GM19395 (cell line): ENCODE measurements around the gene NFIA.

Experiments
- ATAC-seq: cut with Tn5 transposase; IDR thresholded peaks from one replicate; pipeline ENCODE4 v1.9.1; 2021; ENCODE audit warnings: mild to moderate bottlenecking, moderate library complexity; ENCODE audit not compliant: unreplicated experiment

Gene NFIA

GRCh38 chr1:61149010-61149860 lies 66.9 kb downstream of the NFIA start:
- no peak for ATAC-seq

- no peak for ATAC-seq
These were observed 69.2 kb downstream of the NFIA start for GRCh38 chr1:61151565-61151964.

- no peak for ATAC-seq
These were observed 69.7 kb downstream of the NFIA start for GRCh38 chr1:61152066-61152465.

GRCh38 chr1:61152469-61153105 lies 70.2 kb downstream of the NFIA start:
- no peak for ATAC-seq

- no peak for ATAC-seq
These were observed 74.5 kb downstream of the NFIA start for GRCh38 chr1:61156576-61157467.

GRCh38 chr1:61157468-61157987 lies 75.2 kb downstream of the NFIA start:
- ATAC-seq, result no peak

- ATAC-seq, result no peak
These were observed 76.2 kb downstream of the NFIA start for GRCh38 chr1:61158591-61158990.

- no peak for ATAC-seq
These were observed 78.2 kb downstream of the NFIA start for GRCh38 chr1:61160526-61160925.

GRCh38 chr1:61162520-61163258 lies 80.3 kb downstream of the NFIA start:
- ATAC-seq, result no peak

- no peak for ATAC-seq
These were observed 81.0 kb downstream of the NFIA start for GRCh38 chr1:61163355-61163754.

GRCh38 chr1:61165402-61165801 lies 83.0 kb downstream of the NFIA start:
- no peak for ATAC-seq

- ATAC-seq, result no peak
These were observed 84.9 kb downstream of the NFIA start for GRCh38 chr1:61167309-61167708.

- no peak for ATAC-seq
These were observed 86.7 kb downstream of the NFIA start for GRCh38 chr1:61169045-61169444.

GRCh38 chr1:61169634-61170033 lies 87.3 kb downstream of the NFIA start:
- no peak for ATAC-seq

GRCh38 chr1:61170328-61171238 lies 88.2 kb downstream of the NFIA start:
- no peak for ATAC-seq

GRCh38 chr1:61171346-61171745 lies 89.0 kb downstream of the NFIA start:
- no peak for ATAC-seq

GRCh38 chr1:61171974-61172373 lies 89.6 kb downstream of the NFIA start:
- ATAC-seq, result no peak

GRCh38 chr1:61173118-61173517 lies 90.8 kb downstream of the NFIA start:
- ATAC-seq, result no peak

GRCh38 chr1:61174060-61174795 lies 91.9 kb downstream of the NFIA start:
- no peak for ATAC-seq
